Effector memory CD4-positive, alpha-beta T cell (primary cell): Measurements from ENCODE around the gene CBX5.
A peak's percentile ranks its signal among the peaks of the same experiment; 100 is the strongest.
"Not testable (repeated sequence)": the region's sequence is repeated elsewhere in the genome, so short reads cannot be mapped to it uniquely, and the experiment has no call there.

Experiments
- DNase-seq, 3 donors: peaks; one replicate each; pipeline ENCODE4 v3.0.0-alpha.2; 2020
- H3K27ac ChIP-seq: 2 replicates; pipeline ENCODE4 v1.7.0; 2013; ENCODE audit warnings: mild to moderate bottlenecking, low read length, moderate library complexity; ENCODE audit not compliant: insufficient read depth, poor library complexity, severe bottlenecking
- H3K27me3 ChIP-seq: replicated peaks from 2 replicates; pipeline ENCODE4 v1.7.0; 2013; ENCODE audit warnings: mild to moderate bottlenecking, low read length; ENCODE audit not compliant: insufficient read depth, control insufficient read depth, poor library complexity, severe bottlenecking
- H3K36me3 ChIP-seq: 2 replicates; pipeline ENCODE4 v1.7.0; 2013; ENCODE audit warnings: mild to moderate bottlenecking, low read length, moderate library complexity; ENCODE audit not compliant: control insufficient read depth, insufficient read depth
- H3K4me1 ChIP-seq: 2 replicates; pipeline ENCODE4 v1.7.0; 2013; ENCODE audit warnings: low read length, mild to moderate bottlenecking; ENCODE audit not compliant: control insufficient read depth, insufficient read depth, poor library complexity, severe bottlenecking
- H3K4me3 ChIP-seq: 2 replicates; pipeline ENCODE4 v1.7.0; 2013; ENCODE audit warnings: low read length, low read depth, mild to moderate bottlenecking; ENCODE audit not compliant: insufficient read depth, poor library complexity, severe bottlenecking
- H3K9me3 ChIP-seq: 2 replicates; pipeline ENCODE4 v1.7.0; 2013; ENCODE audit warnings: mild to moderate bottlenecking, low read length, moderate library complexity; ENCODE audit not compliant: control insufficient read depth

The CBX5 gene

GRCh38 chr12:54193434-54193833, 86.5 kb downstream of the CBX5 start:
- H3K36me3 ChIP-seq: no peaks in the 10 kb centered on the region
- H3K27me3 ChIP-seq: peaks cover 16% of the 10 kb centered on the region
- no peak overlapping the region for H3K4me3 ChIP-seq
- no peaks in the 10 kb centered on the region for H3K9me3 ChIP-seq
- no peak overlapping the region for H3K27ac ChIP-seq
- H3K4me1 ChIP-seq: peaks cover 6% of the 10 kb centered on the region
- DNase-seq: no peak

DNA sequence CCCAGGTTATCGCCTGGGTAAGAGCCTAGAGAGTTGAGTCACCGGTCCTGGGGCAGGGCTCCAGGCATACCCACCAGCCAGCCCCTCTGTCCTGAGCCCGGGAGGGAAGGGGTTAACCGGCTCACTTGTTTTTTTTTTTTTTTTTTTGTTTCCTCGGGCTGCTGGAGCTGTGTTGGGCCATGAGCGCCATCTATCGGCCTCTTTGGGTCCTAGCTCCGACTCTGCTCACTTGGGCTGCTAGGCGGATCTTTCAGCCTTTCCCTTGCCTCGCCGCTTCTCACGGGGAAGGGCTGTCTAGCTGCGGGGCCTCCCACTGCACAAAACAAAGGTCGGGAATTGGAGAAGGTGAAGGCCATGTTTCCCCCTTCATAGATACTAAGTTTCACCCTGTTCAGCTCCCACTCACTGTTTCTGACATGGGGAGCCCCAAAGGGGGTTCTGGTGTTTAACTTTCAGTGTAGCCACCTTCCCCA, 88.3 kb downstream of the CBX5 start:
- no peak overlapping the region for H3K4me3 ChIP-seq
- H3K36me3 ChIP-seq: no peaks in the 10 kb centered on the region
- peak; percentile 56 to 67 (median 57) for DNase-seq
- H3K9me3 ChIP-seq: no peaks in the 10 kb centered on the region
- H3K4me1 ChIP-seq: peaks cover 6% of the 10 kb centered on the region
- peaks cover 10% of the 10 kb centered on the region for H3K27me3 ChIP-seq
- no peak overlapping the region for H3K27ac ChIP-seq

GRCh38 chr12:54191126-54191525, 88.8 kb downstream of the CBX5 start:
- peaks cover 9% of the 10 kb centered on the region for H3K27me3 ChIP-seq
- H3K27ac ChIP-seq: no peak overlapping the region

DNA sequence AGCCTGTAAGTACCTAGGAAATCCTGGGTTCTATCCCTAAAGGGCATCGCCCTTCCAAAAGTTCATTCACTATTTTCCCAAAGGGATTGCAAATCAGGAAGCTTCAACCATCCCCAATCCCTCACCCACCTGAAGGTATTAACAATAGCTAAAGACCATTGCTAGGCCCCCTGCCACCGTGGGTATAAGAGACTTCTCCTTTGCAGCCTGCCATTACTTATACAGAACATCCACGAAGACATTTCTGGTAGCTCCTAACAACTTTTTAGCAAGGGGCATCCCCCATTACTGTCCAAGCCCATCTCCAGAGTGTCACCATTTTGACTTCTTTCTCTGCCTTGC, 90.8 kb downstream of the CBX5 start:
- H3K27me3 ChIP-seq: no peaks in the 10 kb centered on the region
- DNase-seq: no peak

More at GRCh38 chr12:54191126-54191525, 88.8 kb downstream of the CBX5 start:
- no peaks in the 10 kb centered on the region for H3K9me3 ChIP-seq
- H3K4me3 ChIP-seq: no peak overlapping the region
- H3K4me1 ChIP-seq: peaks cover 6% of the 10 kb centered on the region
- no peaks in the 10 kb centered on the region for H3K36me3 ChIP-seq
- DNase-seq: no peak

GRCh38 chr12:54187075-54187474, 92.8 kb downstream of the CBX5 start:
- Histone ChIP-seq H3K27ac (no peak overlapping the region), H3K4me1 (no peaks in the 10 kb centered on the region), H3K27me3 (no peaks in the 10 kb centered on the region), H3K9me3 (no peaks in the 10 kb centered on the region), H3K36me3 (no peaks in the 10 kb centered on the region), H3K4me3 (no peak overlapping the region)
- DNase-seq: no peak

More for the DNA sequence above, 90.8 kb downstream of the CBX5 start:
- Histone ChIP-seq H3K36me3 (no peaks in the 10 kb centered on the region), H3K4me1 (no peaks in the 10 kb centered on the region), H3K27ac (no peak overlapping the region), H3K9me3 (no peaks in the 10 kb centered on the region), H3K4me3 (peak overlapping the region; percentile 65)

- no peak overlapping the region for H3K27ac ChIP-seq
- H3K27me3 ChIP-seq: no peaks in the 10 kb centered on the region
- H3K9me3 ChIP-seq: no peaks in the 10 kb centered on the region
- H3K36me3 ChIP-seq: no peaks in the 10 kb centered on the region
- H3K4me3 ChIP-seq: no peak overlapping the region
- DNase-seq: no peak
- no peaks in the 10 kb centered on the region for H3K4me1 ChIP-seq
These were observed 94.0 kb downstream of the CBX5 start for GRCh38 chr12:54185919-54186318.

DNA sequence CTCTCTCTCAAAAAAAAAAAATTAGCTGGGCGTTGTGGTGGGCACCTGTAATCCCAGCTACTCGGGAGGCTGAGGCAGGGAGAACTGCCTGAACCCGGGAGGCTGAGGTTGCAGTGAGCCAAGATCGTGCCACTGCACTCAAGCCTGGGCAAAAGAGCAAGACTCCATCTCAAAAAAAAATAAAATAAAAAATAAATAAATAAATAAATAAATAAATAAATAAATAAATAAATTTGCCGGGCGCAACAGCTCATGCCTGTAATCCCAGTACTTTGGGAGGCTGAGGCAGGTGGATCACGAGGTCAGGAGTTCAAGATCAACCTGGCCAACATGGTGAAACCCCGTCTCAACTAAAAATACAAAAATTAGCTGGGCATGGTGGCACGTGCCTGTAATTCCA, 94.6 kb downstream of the CBX5 start:
- H3K27me3 ChIP-seq, DNase-seq, H3K4me1 ChIP-seq, H3K36me3 ChIP-seq, H3K27ac ChIP-seq, H3K9me3 ChIP-seq, H3K4me3 ChIP-seq: not testable (repeated sequence)

DNA sequence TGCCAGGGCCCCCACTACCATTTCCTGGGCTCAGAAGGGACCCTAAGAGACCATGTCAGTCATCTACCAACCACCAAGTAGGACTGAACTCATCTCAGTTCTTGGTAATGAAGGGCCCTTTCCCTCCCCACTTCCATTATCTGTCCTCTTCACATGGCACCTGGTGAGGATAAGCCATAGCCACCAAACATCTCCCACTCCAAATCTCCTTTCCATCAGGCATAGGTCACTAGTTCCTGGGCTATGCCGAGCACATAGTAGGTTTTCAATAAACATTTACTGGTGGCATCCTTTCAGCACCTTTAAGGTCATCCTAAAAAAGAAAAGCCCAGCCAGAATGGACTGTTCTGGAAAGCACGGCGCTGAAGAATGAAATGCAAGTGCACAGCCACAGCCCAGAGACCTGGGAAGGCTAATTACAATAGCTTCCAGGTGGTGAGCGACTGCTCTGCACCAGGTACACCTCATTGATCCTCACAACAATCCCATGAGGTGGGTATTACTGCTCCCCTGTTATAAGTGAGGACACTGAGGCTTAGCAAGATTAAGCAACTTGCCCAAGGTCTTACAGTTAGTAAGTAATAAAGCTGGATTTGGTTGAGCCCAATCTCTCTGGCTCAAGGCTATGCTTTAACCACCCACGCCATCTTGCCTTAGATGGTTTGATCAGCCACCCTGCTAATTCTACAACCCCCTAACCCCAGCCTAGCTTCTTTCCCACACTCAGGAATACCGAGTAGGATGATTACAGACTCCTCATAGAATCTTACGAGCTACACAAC, 95.7 kb downstream of the CBX5 start:
- no peak for DNase-seq

GRCh38 chr12:54182981-54183380, 96.9 kb downstream of the CBX5 start:
- no peak overlapping the region for H3K27ac ChIP-seq
- no peak for DNase-seq
- no peaks in the 10 kb centered on the region for H3K36me3 ChIP-seq
- no peaks in the 10 kb centered on the region for H3K9me3 ChIP-seq
- H3K4me1 ChIP-seq: no peaks in the 10 kb centered on the region
- no peaks in the 10 kb centered on the region for H3K27me3 ChIP-seq
- H3K4me3 ChIP-seq: no peak overlapping the region

More for the DNA sequence above, 95.7 kb downstream of the CBX5 start:
- no peaks in the 10 kb centered on the region for H3K4me1 ChIP-seq
- no peaks in the 10 kb centered on the region for H3K27me3 ChIP-seq
- no peak overlapping the region for H3K27ac ChIP-seq
- H3K4me3 ChIP-seq: no peak overlapping the region
- no peaks in the 10 kb centered on the region for H3K9me3 ChIP-seq
- H3K36me3 ChIP-seq: no peaks in the 10 kb centered on the region

- no peak for DNase-seq
- no peaks in the 10 kb centered on the region for H3K36me3 ChIP-seq
- no peaks in the 10 kb centered on the region for H3K9me3 ChIP-seq
- H3K4me3 ChIP-seq: no peak overlapping the region
- no peaks in the 10 kb centered on the region for H3K4me1 ChIP-seq
- no peak overlapping the region for H3K27ac ChIP-seq
- no peaks in the 10 kb centered on the region for H3K27me3 ChIP-seq
These were observed 97.8 kb downstream of the CBX5 start for GRCh38 chr12:54182086-54182485.
